B cell (primary cell): Measurements from ENCODE around the gene PHLDA3. TPM values are rescaled to one million over a fixed set of nuclear protein-coding genes. Genes with fewer than 3 reads are reported as not detected.

Experiments used
- ATAC-seq: fragments of 200-7000 bp; cut with Tn5 transposase; one replicate; pipeline ENCODE4 v1.10.0; 2021; ENCODE audit warnings: low read depth, mild to moderate bottlenecking, moderate number of reproducible peaks, moderate library complexity
- CTCF ChIA-PET: fragments of 350-600 bp; sonication (Branson Sonifier 250); formaldehyde crosslinking; loops from one replicate; lab custom pipeline; 2021; ENCODE audit warnings: antibody characterized with exemption, inconsistent platforms; lab: Charles Lee
- POLR2A ChIA-PET: fragments of 350-600 bp; sonication (Branson Sonifier 250); formaldehyde crosslinking; loops from one replicate; lab custom pipeline; 2021; ENCODE audit warnings: antibody characterized with exemption; lab: Charles Lee
- DNase-seq: peaks from one replicate; pipeline ENCODE4 v3.0.0; 2013
- H2AFZ ChIP-seq: 2 replicates; pipeline ENCODE4 v1.6.1; 2012; ENCODE audit warnings: mild to moderate bottlenecking, low read depth, low read length; ENCODE audit not compliant: insufficient read depth, poor library complexity, severe bottlenecking
- H3K27ac ChIP-seq, 2 donors: 1 replicate in 1 of 2; 2 replicates in 1 of 2; pipeline ENCODE4 v1.5.1; 2012 to 2013; ENCODE audit warnings: low read length in 2 of 2, mild to moderate bottlenecking in 2 of 2, moderate library complexity in 1 of 2
- H3K27me3 ChIP-seq, 4 experiments: fragments of 200-600 bp in 1 of 4; sonication (generic) in 1 of 4; replicated peaks in 1 of 4; 1 replicate in 2 of 4; 2 replicates in 2 of 4; pipeline versions ENCODE4 v1.6.1 to v1.7.0; 2013 to 2016; ENCODE audit warnings: low read length in 3 of 4, mild to moderate bottlenecking in 2 of 4, mixed read lengths in 1 of 4, moderate library complexity in 1 of 4; ENCODE audit not compliant: insufficient read depth in 4 of 4, control insufficient read depth in 3 of 4; ENCODE audit errors: control extremely low read depth in 1 of 4
- H3K36me3 ChIP-seq, 2 experiments: replicated peaks in 1 of 2; 1 replicate in 1 of 2; 2 replicates in 1 of 2; pipeline versions ENCODE4 v1.6.1 to v1.7.1; 2013; ENCODE audit warnings: low read length in 1 of 2; ENCODE audit not compliant: insufficient read depth in 2 of 2, control insufficient read depth in 1 of 2; ENCODE audit errors: control extremely low read depth in 1 of 2, extremely low read depth in 1 of 2
- H3K4me1 ChIP-seq, 2 donors: fragments of 200-600 bp in 1 of 2; sonication (generic) in 1 of 2; 1 replicate in 1 of 2; 2 replicates in 1 of 2; pipeline versions ENCODE4 v1.5.1 to v1.6.1; 2013 to 2017; ENCODE audit warnings: low read length in 2 of 2; ENCODE audit not compliant: control insufficient read depth in 2 of 2, insufficient read depth in 2 of 2
- H3K4me2 ChIP-seq: replicated peaks from 2 replicates; pipeline ENCODE3; 2012; ENCODE audit warnings: mild to moderate bottlenecking, low read depth, low read length; ENCODE audit not compliant: poor library complexity, severe bottlenecking
- H3K4me3 ChIP-seq, 5 experiments: fragments of 200-600 bp in 1 of 5; sonication (generic) in 1 of 5; 1 replicate in 3 of 5; 2 replicates in 2 of 5; pipeline versions ENCODE4 v1.5.1 to v1.7.0; 2011 to 2016; ENCODE audit warnings: low read length in 4 of 5, mild to moderate bottlenecking in 4 of 5, low read depth in 2 of 5, control low read depth in 1 of 5, moderate library complexity in 1 of 5; ENCODE audit not compliant: insufficient read depth in 1 of 5; ENCODE audit errors: control extremely low read depth in 1 of 5, extremely low read depth in 1 of 5
- H3K79me2 ChIP-seq: fragments of 200-600 bp; sonication (generic); one replicate; pipeline ENCODE4 v1.6.0; 2016; ENCODE audit warnings: low read length; ENCODE audit not compliant: control insufficient read depth, insufficient read depth
- H3K9ac ChIP-seq: fragments of 200-600 bp; sonication (generic); 2 replicates; pipeline ENCODE4 v1.6.1; 2017; ENCODE audit warnings: mild to moderate bottlenecking, low read length, moderate library complexity
- H3K9me3 ChIP-seq, 3 donors: one replicate each; pipeline versions ENCODE4 v1.6.1 to v1.7.1; 2013; ENCODE audit warnings: low read length in 2 of 3; ENCODE audit not compliant: control insufficient read depth in 2 of 3, insufficient read depth in 1 of 3; ENCODE audit errors: control extremely low read depth in 1 of 3
- H4K20me1 ChIP-seq: 2 replicates; pipeline ENCODE4 v1.6.0; 2012; ENCODE audit warnings: mild to moderate bottlenecking, low read length; ENCODE audit not compliant: insufficient read depth, control insufficient read depth, poor library complexity, severe bottlenecking
- H3K27ac Mint-ChIP-seq: one replicate; pipeline ENCODE4 v1.8.0; 2021; ENCODE audit warnings: mixed read lengths
- H3K27me3 Mint-ChIP-seq: one replicate; pipeline ENCODE4 v1.8.0; 2021; ENCODE audit warnings: mixed read lengths
- H3K4me1 Mint-ChIP-seq: one replicate; pipeline ENCODE4 v1.8.0; 2021; ENCODE audit warnings: mixed read lengths
- H3K4me3 Mint-ChIP-seq: one replicate; pipeline ENCODE4 v1.8.0; 2021; ENCODE audit warnings: mixed read lengths
- H3K9me3 Mint-ChIP-seq: one replicate; pipeline ENCODE4 v1.8.0; 2022; ENCODE audit warnings: mixed read lengths; ENCODE audit not compliant: insufficient read depth
- CTCF ChIP-seq: fragments of 200-600 bp; IDR thresholded peaks from one replicate; pipeline ENCODE4 v1.8.0; 2022; ENCODE audit warnings: antibody characterized with exemption, mild to moderate bottlenecking
- EZH2 ChIP-seq: IDR thresholded peaks from 2 replicates; pipeline ENCODE4 v1.6.1; 2012; ENCODE audit warnings: borderline replicate concordance, low read depth, mild to moderate bottlenecking, moderate library complexity, low read length; ENCODE audit not compliant: insufficient read depth, poor library complexity, severe bottlenecking
- WGBS: methylation state at CpG from one replicate; pipeline ENCODE4 v1.1.5; 2013; ENCODE audit warnings: missing lambda C conversion rate; ENCODE audit not compliant: insufficient coverage; 5-methylcytosine and 5-hydroxymethylcytosine counted together
- intact Hi-C: fragments of 100-400 bp; cut with micrococcal nuclease; formaldehyde crosslinking; loops from one replicate; pipeline ENCODE4 v1.10.0; 2022
- polyA plus RNA-seq: library from polyadenylated mRNA; depleted of rRNA; stranded (reverse); fragments of >200 nt; gene quantifications from 2 replicates; pipeline ENCODE4 v1.2.3, GENCODE V29; 2012
- total RNA-seq, 2 donors: library from RNA; stranded (reverse); fragments of 120-200 nt in 1 of 2; gene quantifications; 1 replicate in 1 of 2; 2 replicates in 1 of 2; pipeline versions ENCODE4 v1.2.3 to v1.2.4, GENCODE V29; 2013 to 2022

The PHLDA3 gene
- total and polyA plus RNA-seq, 2 donors (not counting 1 experiment from before 2014, with no cell fraction given): 0.20 to 0.30 TPM

- Histone ChIP-seq H3K36me3 (peaks cover 0 to 11% of the 10 kb centered on the region in 2 experiments), H3K79me2 (no peaks in the 10 kb centered on the region), H3K4me2 (no peak overlapping the region), H3K9ac (no peak overlapping the region), H3K27ac (no peak overlapping the region), H3K9me3 (peaks cover 0 to 6% (median 0%) of the 10 kb centered on the region in 3 donors), H4K20me1 (no peaks in the 10 kb centered on the region), H3K4me1 (peaks cover 14 to 21% of the 10 kb centered on the region in 2 donors), H2AFZ (no peak overlapping the region), H3K27me3 (peaks cover 0 to 13% (median 0%) of the 10 kb centered on the region in 4 experiments), H3K4me3 (no peak overlapping the region)
- ATAC-seq: no peak
- intact Hi-C loops: no loop called here
- 100% methylated on average over 1 of the region's 4 CpGs for WGBS
- DNase-seq: no peak
- Mint-ChIP-seq H3K27me3 (no peaks in the 10 kb centered on the region), H3K9me3 (no peaks in the 10 kb centered on the region), H3K4me3 (no peak overlapping the region), H3K4me1 (peaks cover 28% of the 10 kb centered on the region), H3K27ac (no peak overlapping the region)
- CTCF ChIA-PET: interaction anchor here (1.4 to 10.2 kb wide), 2 partner anchors 20 to 30 kb away, joined by 3 to 407 read pairs; no protein-coding TSS in a partner anchor
- no peak for TF ChIP-seq EZH2
- TF ChIP-seq CTCF: no peak
- POLR2A ChIA-PET: no interaction called here
These were observed 16.3 kb upstream of the PHLDA3 start for GRCh38 chr1:201485184-201485774.

GRCh38 chr1:201483373-201483949, 14.5 kb upstream of the PHLDA3 start:
- intact Hi-C loops: loop anchor here (5.0 kb wide), 1 partner anchor 36 kb away; no protein-coding TSS in a partner anchor
- CTCF ChIA-PET: interaction anchor here (0.6 to 10.2 kb wide), 11 partner anchors 13 to 273 kb away, joined by 3 to 407 read pairs (median 9); partner anchors contain the start of gene CSRP1
- Histone ChIP-seq H3K79me2 (no peaks in the 10 kb centered on the region), H3K27ac (no peak overlapping the region), H3K27me3 (peaks cover 0 to 13% (median 0%) of the 10 kb centered on the region in 4 experiments), H3K4me2 (no peak overlapping the region), H3K9me3 (no peaks in the 10 kb centered on the region), H4K20me1 (no peaks in the 10 kb centered on the region), H3K36me3 (peaks cover 0 to 8% of the 10 kb centered on the region in 2 experiments), H2AFZ (no peak overlapping the region), H3K9ac (no peak overlapping the region), H3K4me3 (no peak overlapping the region), H3K4me1 (peaks cover 14 to 25% of the 10 kb centered on the region in 2 donors)
- POLR2A ChIA-PET: no interaction called here
- DNase-seq: no peak
- no peak overlapping the region for H3K4me3 Mint-ChIP-seq
- no peak for TF ChIP-seq CTCF
- no peak for TF ChIP-seq EZH2
- H3K9me3 Mint-ChIP-seq: no peaks in the 10 kb centered on the region
- no peak for ATAC-seq
- no peaks in the 10 kb centered on the region for H3K27me3 Mint-ChIP-seq
- 96% methylated on average over 2 of the region's 4 CpGs for WGBS
- H3K27ac Mint-ChIP-seq: no peak overlapping the region
- peaks cover 26% of the 10 kb centered on the region for H3K4me1 Mint-ChIP-seq
